D341Med (cell line): ENCODE data around the gene UCP3.
A peak's percentile ranks its signal among the peaks of the same experiment; 100 is the strongest.

ENCODE experiments used
- DNase-seq: peaks from one replicate; pipeline ENCODE4 v3.0.0; 2012; ENCODE audit warnings: low spot score

UCP3 gene

GRCh38 chr11:73951797-73952196 lies 57.1 kb downstream of the UCP3 start:
- no peak for DNase-seq

GRCh38 chr11:73950869-73951710 lies 57.8 kb downstream of the UCP3 start, which contains the start of gene DNAJB13:
TSS of gene DNAJB13 (plus strand) at chr11:73951026. CDS start at chr11:73951070, 44 bp downstream.
- DNase-seq = peak; percentile 78
